ENCODE measurements around the gene TJP2. TPM values are rescaled to one million over a fixed set of nuclear protein-coding genes. Genes with fewer than 3 reads are reported as not detected.

Gene TJP2
- total RNA-seq, 4 donors from 2014 or later: 98.8 to 203 (median 137) TPM

- no peak for TF ChIP-seq CTCF (IDR thresholded peaks at IDR 0.05; ENCODE audit: low read depth)
Measured at GRCh38 chr9:69168709-69169217, 5.3 kb upstream of the TJP2 start.

- no peak for TF ChIP-seq CTCF (IDR thresholded peaks at IDR 0.05; ENCODE audit: low read depth)
Measured at GRCh38 chr9:69170231-69170630, 3.8 kb upstream of the TJP2 start.

- TF ChIP-seq CTCF (IDR thresholded peaks at IDR 0.05; ENCODE audit: low read depth): no peak
Measured at GRCh38 chr9:69171049-69171448, 3.0 kb upstream of the TJP2 start.

GRCh38 chr9:69171517-69171916, 2.6 kb upstream of the TJP2 start:
- TF ChIP-seq CTCF (IDR thresholded peaks at IDR 0.05; ENCODE audit: low read depth): no peak

- TF ChIP-seq CTCF (IDR thresholded peaks at IDR 0.05; ENCODE audit: low read depth): no peak
Measured at GRCh38 chr9:69172895-69173294, 1.2 kb upstream of the TJP2 start.

- no peak for TF ChIP-seq CTCF (IDR thresholded peaks at IDR 0.05; ENCODE audit: low read depth)
Measured at GRCh38 chr9:69173497-69173890, 583 bp upstream of the TJP2 start.

GRCh38 chr9:69174616-69175463, 763 bp downstream of the TJP2 start:
- TF ChIP-seq CTCF (IDR thresholded peaks at IDR 0.05; ENCODE audit: low read depth): no peak

Data from subcutaneous adipose tissue (tissue), 4 donors.